Neural cell (in vitro differentiated cells): ENCODE results near the gene INPP4B. TPM values are rescaled to one million over a fixed set of nuclear protein-coding genes. Genes with fewer than 3 reads are reported as not detected.

Source experiments
- H2AFZ ChIP-seq: fragments of 200-600, 300-800 bp; sonication (generic), shearing (Covaris generic); 2 replicates; pipeline ENCODE4 v1.6.0; 2014; ENCODE audit warnings: low read depth, mild to moderate bottlenecking, antibody characterized with exemption, low read length, moderate library complexity
- H3F3A ChIP-seq: fragments of 200-600 bp; shearing (Covaris generic); 2 replicates; pipeline ENCODE4 v1.6.1; 2016; ENCODE audit warnings: mild to moderate bottlenecking, moderate library complexity, mixed read lengths, antibody characterized with exemption, low read length; ENCODE audit not compliant: insufficient read depth, poor library complexity, severe bottlenecking
- H3K27ac ChIP-seq: fragments of 200-600, 300-800 bp; sonication (generic), shearing (Covaris generic); 2 replicates; pipeline ENCODE4 v1.5.1; 2014; ENCODE audit warnings: mild to moderate bottlenecking, low read length, moderate library complexity
- H3K27me3 ChIP-seq: fragments of 300-800, 200-600 bp; sonication (generic), shearing (Covaris generic); 2 replicates; pipeline ENCODE4 v1.6.0; 2014; ENCODE audit warnings: mild to moderate bottlenecking, low read depth, low read length, moderate library complexity; ENCODE audit not compliant: insufficient read depth
- H3K36me3 ChIP-seq: fragments of 300-800, 200-600 bp; sonication (generic), shearing (Covaris generic); 2 replicates; pipeline ENCODE4 v1.5.1; 2014; ENCODE audit warnings: mild to moderate bottlenecking, antibody characterized with exemption, low read length, moderate library complexity; ENCODE audit not compliant: insufficient read depth
- H3K4me2 ChIP-seq: fragments of 300-800, 200-600 bp; sonication (generic), shearing (Covaris generic); 2 replicates; pipeline ENCODE4 v1.6.0; 2014; ENCODE audit warnings: mild to moderate bottlenecking, low read length
- H3K4me3 ChIP-seq: fragments of 300-800, 200-600 bp; sonication (generic), shearing (Covaris generic); 2 replicates; pipeline ENCODE4 v1.5.1; 2014; ENCODE audit warnings: mild to moderate bottlenecking, low read length, moderate library complexity
- H3K79me2 ChIP-seq: fragments of 200-600 bp; shearing (Covaris generic); replicated peaks from 2 replicates; pipeline ENCODE4 v1.6.0; 2014; ENCODE audit warnings: mild to moderate bottlenecking, low read length, moderate library complexity; ENCODE audit not compliant: insufficient read depth
- H3K9ac ChIP-seq: fragments of 300-800, 200-600 bp; sonication (generic), shearing (Covaris generic); 2 replicates; pipeline ENCODE4 v1.6.1; 2016; ENCODE audit warnings: mild to moderate bottlenecking, low read length, mixed read lengths
- H3K9me2 ChIP-seq: fragments of 200-600 bp; shearing (Covaris generic); 2 replicates; pipeline ENCODE4 v1.6.1; 2016; ENCODE audit warnings: mild to moderate bottlenecking, low read length, mixed read lengths; ENCODE audit not compliant: insufficient read depth
- H3K9me3 ChIP-seq: fragments of 200-600, 300-800 bp; sonication (generic), shearing (Covaris generic); 2 replicates; pipeline ENCODE4 v1.6.1; 2016; ENCODE audit warnings: mild to moderate bottlenecking, mixed run types, low read length, moderate library complexity, mixed read lengths
- H4K20me1 ChIP-seq: fragments of 200-600 bp; shearing (Covaris generic); 2 replicates; pipeline ENCODE4 v1.6.1; 2016; ENCODE audit warnings: mild to moderate bottlenecking, mixed run types; ENCODE audit not compliant: insufficient read depth
- CTCF ChIP-seq: fragments of 450-650 bp; IDR thresholded peaks from 2 replicates; pipeline ENCODE4 v1.5.1; 2014; ENCODE audit warnings: antibody characterized with exemption, mild to moderate bottlenecking, moderate library complexity; ENCODE audit not compliant: poor library complexity, severe bottlenecking
- EP300 ChIP-seq: fragments of 450-650 bp; conservative IDR thresholded peaks from 2 replicates; pipeline ENCODE4 v1.6.1; 2014; ENCODE audit warnings: antibody characterized with exemption, mild to moderate bottlenecking, moderate library complexity; ENCODE audit not compliant: poor library complexity, severe bottlenecking
- EZH2 ChIP-seq: fragments of 200-600, 300-800 bp; shearing (Covaris generic), sonication (generic); IDR thresholded peaks from 2 replicates; pipeline ENCODE4 v1.6.1; 2014; ENCODE audit warnings: antibody characterized with exemption, low read length, borderline replicate concordance, mild to moderate bottlenecking; ENCODE audit not compliant: insufficient read depth, poor library complexity, severe bottlenecking
- MXI1 ChIP-seq: fragments of 450-650 bp; conservative IDR thresholded peaks from 2 replicates; pipeline ENCODE4 v1.6.1; 2014; ENCODE audit warnings: antibody characterized with exemption, mild to moderate bottlenecking; ENCODE audit not compliant: poor library complexity, severe bottlenecking
- POLR2AphosphoS5 ChIP-seq: IDR thresholded peaks from 2 replicates; pipeline ENCODE4 v1.6.1; 2012
- RAD21 ChIP-seq: fragments of 450-650 bp; conservative IDR thresholded peaks from 2 replicates; pipeline ENCODE4 v1.6.1; 2014; ENCODE audit warnings: antibody characterized with exemption, mild to moderate bottlenecking, moderate library complexity
- REST ChIP-seq: IDR thresholded peaks from 2 replicates; pipeline ENCODE4 v1.6.1; 2012; ENCODE audit warnings: borderline replicate concordance
- SMC3 ChIP-seq: fragments of 450-650 bp; conservative IDR thresholded peaks from 2 replicates; pipeline ENCODE4 v1.6.1; 2014; ENCODE audit warnings: antibody characterized with exemption, mild to moderate bottlenecking, moderate library complexity; ENCODE audit not compliant: poor library complexity
- TAF1 ChIP-seq: IDR thresholded peaks from 2 replicates; pipeline ENCODE4 v1.6.1; 2012; ENCODE audit warnings: low read depth
- polyA plus RNA-seq: library from polyadenylated mRNA; depleted of rRNA; stranded (reverse); fragments of >200 nt; gene quantifications from 2 replicates; pipeline ENCODE4 v1.2.3, GENCODE V29; 2014

Gene INPP4B
- polyA plus RNA-seq, 1 donor from 2014 or later: 0.30 TPM

GRCh38 chr4:142043509-142043908 is 802.6 kb downstream of the INPP4B start:
- Histone ChIP-seq H3K36me3 (no peaks in the 10 kb centered on the region), H3K9me3 (no peaks in the 10 kb centered on the region), H3K4me3 (no peak overlapping the region)

GRCh38 chr4:142041788-142042187 is 804.3 kb downstream of the INPP4B start:
- Histone ChIP-seq H3K79me2 (no peaks in the 10 kb centered on the region), H3K27ac (no peak overlapping the region), H3K27me3 (no peaks in the 10 kb centered on the region), H3K9ac (no peak overlapping the region), H3K4me3 (no peak overlapping the region), H3K9me3 (no peaks in the 10 kb centered on the region), H3F3A (no peaks in the 10 kb centered on the region), H4K20me1 (no peaks in the 10 kb centered on the region), H3K36me3 (no peaks in the 10 kb centered on the region), H2AFZ (no peak overlapping the region), H3K4me2 (no peak overlapping the region), H3K9me2 (no peaks in the 10 kb centered on the region)
- TF ChIP-seq POLR2AphosphoS5 (peak; percentile 45), CTCF (no peak), MXI1 (no peak), EP300 (peak; percentile 47)

More at GRCh38 chr4:142043509-142043908, 802.6 kb downstream of the INPP4B start:
- no peak for TF ChIP-seq REST
- TF ChIP-seq MXI1: no peak
- TF ChIP-seq EP300: no peak
- TF ChIP-seq CTCF: no peak
- TF ChIP-seq POLR2AphosphoS5: no peak
- TF ChIP-seq RAD21: no peak
- no peak for TF ChIP-seq EZH2
- TF ChIP-seq SMC3: no peak
- TF ChIP-seq TAF1: no peak
- no peak overlapping the region for H3K9ac ChIP-seq
- H3K4me2 ChIP-seq: no peak overlapping the region
- no peaks in the 10 kb centered on the region for H3K9me2 ChIP-seq
- no peak overlapping the region for H3K27ac ChIP-seq
- H2AFZ ChIP-seq: no peak overlapping the region
- no peaks in the 10 kb centered on the region for H3K27me3 ChIP-seq
- H3F3A ChIP-seq: no peaks in the 10 kb centered on the region
- H4K20me1 ChIP-seq: no peaks in the 10 kb centered on the region
- no peaks in the 10 kb centered on the region for H3K79me2 ChIP-seq
